ENCODE results near the gene GNA12.

- TF ChIP-seq CTCF (IDR thresholded peaks at IDR 0.05 in 8 of 11, conservative IDR thresholded peaks at IDR 0.05 in 3 of 11): no peak
- TF ChIP-seq POLR2A (IDR thresholded peaks at IDR 0.05): no peak
These were observed 15.8 kb upstream of the GNA12 start for GRCh38 chr7:2859952-2860351.

Data from spleen (tissue), 7 donors.